Measurements from ENCODE around the gene ABCB1.

The ABCB1 gene

DNA sequence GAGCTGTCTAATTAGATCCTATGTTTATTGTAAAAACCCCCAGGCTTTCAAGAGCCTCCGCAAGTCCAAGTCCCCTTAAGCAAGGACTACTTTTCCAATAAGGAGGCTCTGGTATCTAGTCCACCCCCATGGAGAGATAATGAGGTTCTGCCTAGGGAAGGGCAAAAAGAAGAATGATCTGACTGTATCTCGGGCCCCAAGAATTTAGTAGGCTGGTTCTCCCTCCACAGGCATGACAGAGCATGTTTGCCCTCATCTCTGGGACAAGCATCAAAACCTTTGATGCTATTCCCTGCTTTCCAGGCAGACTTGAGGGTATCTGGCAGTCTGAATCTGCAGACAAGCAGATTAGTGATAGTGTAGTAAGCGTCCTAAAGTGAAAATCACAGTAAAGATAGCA, 19.0 kb downstream of the ABCB1 start:
- TF ChIP-seq, protein P1, sequence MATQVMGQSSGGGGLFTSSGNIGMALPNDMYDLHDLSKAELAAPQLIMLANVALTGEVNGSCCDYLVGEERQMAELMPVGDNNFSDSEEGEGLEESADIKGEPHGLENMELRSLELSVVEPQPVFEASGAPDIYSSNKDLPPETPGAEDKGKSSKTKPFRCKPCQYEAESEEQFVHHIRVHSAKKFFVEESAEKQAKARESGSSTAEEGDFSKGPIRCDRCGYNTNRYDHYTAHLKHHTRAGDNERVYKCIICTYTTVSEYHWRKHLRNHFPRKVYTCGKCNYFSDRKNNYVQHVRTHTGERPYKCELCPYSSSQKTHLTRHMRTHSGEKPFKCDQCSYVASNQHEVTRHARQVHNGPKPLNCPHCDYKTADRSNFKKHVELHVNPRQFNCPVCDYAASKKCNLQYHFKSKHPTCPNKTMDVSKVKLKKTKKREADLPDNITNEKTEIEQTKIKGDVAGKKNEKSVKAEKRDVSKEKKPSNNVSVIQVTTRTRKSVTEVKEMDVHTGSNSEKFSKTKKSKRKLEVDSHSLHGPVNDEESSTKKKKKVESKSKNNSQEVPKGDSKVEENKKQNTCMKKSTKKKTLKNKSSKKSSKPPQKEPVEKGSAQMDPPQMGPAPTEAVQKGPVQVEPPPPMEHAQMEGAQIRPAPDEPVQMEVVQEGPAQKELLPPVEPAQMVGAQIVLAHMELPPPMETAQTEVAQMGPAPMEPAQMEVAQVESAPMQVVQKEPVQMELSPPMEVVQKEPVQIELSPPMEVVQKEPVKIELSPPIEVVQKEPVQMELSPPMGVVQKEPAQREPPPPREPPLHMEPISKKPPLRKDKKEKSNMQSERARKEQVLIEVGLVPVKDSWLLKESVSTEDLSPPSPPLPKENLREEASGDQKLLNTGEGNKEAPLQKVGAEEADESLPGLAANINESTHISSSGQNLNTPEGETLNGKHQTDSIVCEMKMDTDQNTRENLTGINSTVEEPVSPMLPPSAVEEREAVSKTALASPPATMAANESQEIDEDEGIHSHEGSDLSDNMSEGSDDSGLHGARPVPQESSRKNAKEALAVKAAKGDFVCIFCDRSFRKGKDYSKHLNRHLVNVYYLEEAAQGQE (IDR thresholded peaks at IDR 0.05; ENCODE audit: low read depth) = no peak
- TF ChIP-seq EP300 (IDR thresholded peaks at IDR 0.05; ENCODE audit: borderline replicate concordance) (no peak), FOXM1 (IDR thresholded peaks at IDR 0.05; ENCODE audit: borderline replicate concordance, low read depth) (no peak), CEBPB (IDR thresholded peaks at IDR 0.05) (no peak), CREB1 (IDR thresholded peaks at IDR 0.05; ENCODE audit: low read depth) (no peak), NFIC (IDR thresholded peaks at IDR 0.05) (no peak), RAD21 (IDR thresholded peaks at IDR 0.05; ENCODE audit: low read depth) (no peak), EGR1 (IDR thresholded peaks at IDR 0.05) (no peak)

DNA sequence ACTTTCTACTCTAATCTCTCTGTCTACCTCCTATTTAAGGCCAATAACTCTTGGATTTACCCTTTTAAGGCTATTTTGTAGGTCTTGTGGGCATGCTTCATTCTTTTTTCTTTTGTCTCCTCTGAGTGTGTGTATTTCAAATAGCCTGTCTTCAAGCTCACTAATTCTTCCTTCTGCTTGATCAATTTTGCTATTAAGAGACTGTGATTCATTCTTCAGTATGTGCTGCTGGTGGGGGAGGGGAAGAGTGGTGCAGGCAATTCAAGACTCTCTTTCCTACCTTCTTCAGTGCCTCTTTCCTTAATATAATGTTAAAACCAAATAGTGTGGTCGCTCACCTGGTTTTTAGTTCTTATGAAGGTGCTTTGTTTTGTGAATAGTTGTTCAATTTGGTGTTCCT, 20.0 kb downstream of the ABCB1 start:
- TF ChIP-seq TAF1 (IDR thresholded peaks at IDR 0.05; ENCODE audit: low read depth) = no peak
- TF ChIP-seq EP300 (IDR thresholded peaks at IDR 0.05; ENCODE audit: borderline replicate concordance) = no peak
- TF ChIP-seq TCF12 (IDR thresholded peaks at IDR 0.05; ENCODE audit: low read depth) = no peak
- no peak for TF ChIP-seq CREB1 (IDR thresholded peaks at IDR 0.05; ENCODE audit: low read depth)
- TF ChIP-seq YY1 (IDR thresholded peaks at IDR 0.05; ENCODE audit: low read depth) = no peak
- TF ChIP-seq NFIC (IDR thresholded peaks at IDR 0.05) = no peak
- no peak for TF ChIP-seq TEAD4 (IDR thresholded peaks at IDR 0.05)
- TF ChIP-seq RAD21 (IDR thresholded peaks at IDR 0.05; ENCODE audit: low read depth) = no peak

DNA sequence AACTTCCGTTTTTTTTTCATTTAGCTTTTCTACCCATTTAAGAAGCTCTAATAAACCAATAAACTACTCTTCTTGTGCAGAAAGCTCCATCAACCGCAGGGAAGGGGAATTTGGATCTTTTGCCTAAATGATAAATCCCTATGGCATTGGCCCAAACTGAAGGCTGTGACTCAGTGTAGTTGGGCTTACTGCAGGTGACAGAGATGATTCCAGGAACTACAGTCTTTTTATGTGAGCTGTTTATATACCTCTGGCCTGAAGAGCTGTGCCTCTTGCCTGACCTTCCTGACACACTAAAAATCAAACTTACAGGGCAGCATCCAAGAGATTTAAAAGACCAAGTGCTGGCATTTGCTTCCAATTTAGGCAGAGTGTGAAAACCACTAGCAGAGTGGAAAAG, 25.2 kb downstream of the ABCB1 start:
- no peak for TF ChIP-seq ZBTB7A (IDR thresholded peaks at IDR 0.05; ENCODE audit: low read depth)

DNA sequence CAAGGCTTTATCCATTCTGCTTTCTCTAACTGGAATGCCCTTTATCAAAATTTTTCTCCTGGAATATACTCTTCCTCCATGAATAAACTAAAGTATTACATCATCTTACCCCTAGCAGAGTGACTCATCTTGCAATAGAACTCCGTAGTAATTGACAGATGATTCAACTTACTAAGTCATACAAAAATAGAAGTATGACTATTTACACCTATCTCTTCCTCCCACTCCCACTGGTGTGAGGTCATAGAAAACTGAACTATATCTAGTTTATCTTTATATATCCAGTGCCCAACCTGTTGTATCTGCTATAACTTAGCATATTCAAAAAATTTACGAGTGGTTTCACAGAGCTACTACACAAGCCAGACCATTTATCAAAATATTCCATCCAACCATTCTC, 26.1 kb downstream of the ABCB1 start:
- no peak for TF ChIP-seq TAF1 (IDR thresholded peaks at IDR 0.05; ENCODE audit: low read depth)
- TF ChIP-seq RAD21 (IDR thresholded peaks at IDR 0.05; ENCODE audit: low read depth) = no peak
- TF ChIP-seq CREB1 (IDR thresholded peaks at IDR 0.05; ENCODE audit: low read depth) = no peak
- TF ChIP-seq EGR1 (IDR thresholded peaks at IDR 0.05) = no peak
- no peak for TF ChIP-seq NFIC (IDR thresholded peaks at IDR 0.05)
- no peak for TF ChIP-seq FOXM1 (IDR thresholded peaks at IDR 0.05; ENCODE audit: borderline replicate concordance, low read depth)
- TF ChIP-seq, protein P1 (IDR thresholded peaks at IDR 0.05; ENCODE audit: low read depth) = no peak
- no peak for TF ChIP-seq EP300 (IDR thresholded peaks at IDR 0.05; ENCODE audit: borderline replicate concordance)
- no peak for TF ChIP-seq ZBTB7A (IDR thresholded peaks at IDR 0.05; ENCODE audit: low read depth)
- TF ChIP-seq, protein P2, sequence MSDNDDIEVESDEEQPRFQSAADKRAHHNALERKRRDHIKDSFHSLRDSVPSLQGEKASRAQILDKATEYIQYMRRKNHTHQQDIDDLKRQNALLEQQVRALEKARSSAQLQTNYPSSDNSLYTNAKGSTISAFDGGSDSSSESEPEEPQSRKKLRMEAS (IDR thresholded peaks at IDR 0.05) = no peak
- no peak for TF ChIP-seq CEBPB (IDR thresholded peaks at IDR 0.05)
- TF ChIP-seq YY1 (IDR thresholded peaks at IDR 0.05; ENCODE audit: low read depth) = no peak
- TF ChIP-seq, protein P3, sequence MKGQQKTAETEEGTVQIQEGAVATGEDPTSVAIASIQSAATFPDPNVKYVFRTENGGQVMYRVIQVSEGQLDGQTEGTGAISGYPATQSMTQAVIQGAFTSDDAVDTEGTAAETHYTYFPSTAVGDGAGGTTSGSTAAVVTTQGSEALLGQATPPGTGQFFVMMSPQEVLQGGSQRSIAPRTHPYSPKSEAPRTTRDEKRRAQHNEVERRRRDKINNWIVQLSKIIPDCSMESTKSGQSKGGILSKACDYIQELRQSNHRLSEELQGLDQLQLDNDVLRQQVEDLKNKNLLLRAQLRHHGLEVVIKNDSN (IDR thresholded peaks at IDR 0.05) = no peak
- no peak for TF ChIP-seq TEAD4 (IDR thresholded peaks at IDR 0.05)
- TF ChIP-seq TCF12 (IDR thresholded peaks at IDR 0.05; ENCODE audit: low read depth) = no peak

DNA sequence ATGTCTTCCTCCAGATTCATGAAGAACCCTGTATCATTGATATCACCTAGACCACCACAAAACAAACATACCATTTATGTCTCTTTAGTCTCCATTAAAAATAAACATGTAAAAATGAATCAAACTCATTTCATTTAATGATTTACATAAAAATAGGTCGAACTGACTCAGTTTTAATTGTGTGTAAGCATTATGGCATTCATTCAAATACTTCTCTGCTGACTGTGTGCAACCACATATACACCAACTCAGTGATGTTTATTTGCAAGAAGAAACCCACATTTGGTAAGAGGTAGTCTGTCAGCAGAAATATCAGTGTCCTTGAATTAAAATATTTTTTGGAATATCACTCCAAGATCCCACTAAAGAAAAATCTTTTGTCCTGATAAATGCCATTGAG, 30.5 kb downstream of the ABCB1 start:
- TF ChIP-seq, protein P2 (IDR thresholded peaks at IDR 0.05) = no peak
- TF ChIP-seq TEAD4 (IDR thresholded peaks at IDR 0.05) (no peak), EGR1 (IDR thresholded peaks at IDR 0.05) (no peak), TCF12 (IDR thresholded peaks at IDR 0.05; ENCODE audit: low read depth) (no peak)
- TF ChIP-seq, protein P1 (IDR thresholded peaks at IDR 0.05; ENCODE audit: low read depth) = no peak

DNA sequence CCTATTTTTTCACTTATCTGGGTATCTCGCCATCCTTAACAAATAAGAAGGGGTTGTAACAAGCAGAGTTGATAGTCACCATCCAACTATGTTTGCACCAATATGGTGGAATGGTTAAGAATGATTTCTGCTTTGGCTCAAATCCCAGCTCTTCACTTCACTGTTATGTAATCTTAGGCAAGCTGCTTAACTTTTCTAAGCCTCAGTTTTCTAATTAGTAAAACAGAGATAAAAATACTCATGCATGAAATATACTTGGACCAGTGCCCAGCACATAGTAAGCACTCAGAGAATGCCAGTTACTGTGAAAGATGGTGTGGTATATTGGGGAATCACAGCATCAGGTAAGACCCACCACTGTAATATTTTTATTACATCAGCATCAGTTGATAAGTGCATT, 33.6 kb downstream of the ABCB1 start:
- no peak for TF ChIP-seq ZBTB7A (IDR thresholded peaks at IDR 0.05; ENCODE audit: low read depth)
- TF ChIP-seq, protein P2 (IDR thresholded peaks at IDR 0.05) = no peak
- TF ChIP-seq TAF1 (IDR thresholded peaks at IDR 0.05; ENCODE audit: low read depth) = no peak
- no peak for TF ChIP-seq CREB1 (IDR thresholded peaks at IDR 0.05; ENCODE audit: low read depth)
- no peak for TF ChIP-seq CEBPB (IDR thresholded peaks at IDR 0.05)
- TF ChIP-seq RAD21 (IDR thresholded peaks at IDR 0.05; ENCODE audit: low read depth) = no peak
- no peak for TF ChIP-seq YY1 (IDR thresholded peaks at IDR 0.05; ENCODE audit: low read depth)
- TF ChIP-seq FOXM1 (IDR thresholded peaks at IDR 0.05; ENCODE audit: borderline replicate concordance, low read depth) = no peak
- no peak for TF ChIP-seq TEAD4 (IDR thresholded peaks at IDR 0.05)
- TF ChIP-seq TCF12 (IDR thresholded peaks at IDR 0.05; ENCODE audit: low read depth) = no peak
- TF ChIP-seq NFIC (IDR thresholded peaks at IDR 0.05) = no peak
- TF ChIP-seq EP300 (IDR thresholded peaks at IDR 0.05; ENCODE audit: borderline replicate concordance) = no peak
- TF ChIP-seq, protein P3 (IDR thresholded peaks at IDR 0.05) = no peak
- TF ChIP-seq, protein P1 (IDR thresholded peaks at IDR 0.05; ENCODE audit: low read depth) = no peak
- TF ChIP-seq EGR1 (IDR thresholded peaks at IDR 0.05) = no peak

Measured in Ishikawa (cell line).